ENCODE measurements around the gene GAA.

DNA sequence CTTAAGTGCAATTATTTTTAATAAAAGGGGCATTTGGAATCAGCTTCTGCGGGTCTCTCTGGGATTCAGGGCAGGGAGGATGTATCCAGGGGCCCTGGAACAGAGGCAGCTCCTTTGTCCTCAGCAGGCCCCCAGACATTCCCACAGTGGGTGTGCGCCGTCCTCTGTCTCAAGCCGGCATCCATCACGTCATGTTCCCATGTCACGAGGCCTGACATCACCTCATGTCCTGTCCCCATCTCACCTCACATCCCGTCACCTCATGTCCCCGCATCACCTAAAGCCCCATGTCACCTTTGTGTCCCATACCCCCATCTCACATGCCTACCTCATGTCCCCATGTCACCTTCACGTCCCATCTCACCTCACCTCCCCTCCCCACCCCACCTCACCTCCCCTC is 18.5 kb downstream of the GAA start:
- TF ChIP-seq, protein P1, sequence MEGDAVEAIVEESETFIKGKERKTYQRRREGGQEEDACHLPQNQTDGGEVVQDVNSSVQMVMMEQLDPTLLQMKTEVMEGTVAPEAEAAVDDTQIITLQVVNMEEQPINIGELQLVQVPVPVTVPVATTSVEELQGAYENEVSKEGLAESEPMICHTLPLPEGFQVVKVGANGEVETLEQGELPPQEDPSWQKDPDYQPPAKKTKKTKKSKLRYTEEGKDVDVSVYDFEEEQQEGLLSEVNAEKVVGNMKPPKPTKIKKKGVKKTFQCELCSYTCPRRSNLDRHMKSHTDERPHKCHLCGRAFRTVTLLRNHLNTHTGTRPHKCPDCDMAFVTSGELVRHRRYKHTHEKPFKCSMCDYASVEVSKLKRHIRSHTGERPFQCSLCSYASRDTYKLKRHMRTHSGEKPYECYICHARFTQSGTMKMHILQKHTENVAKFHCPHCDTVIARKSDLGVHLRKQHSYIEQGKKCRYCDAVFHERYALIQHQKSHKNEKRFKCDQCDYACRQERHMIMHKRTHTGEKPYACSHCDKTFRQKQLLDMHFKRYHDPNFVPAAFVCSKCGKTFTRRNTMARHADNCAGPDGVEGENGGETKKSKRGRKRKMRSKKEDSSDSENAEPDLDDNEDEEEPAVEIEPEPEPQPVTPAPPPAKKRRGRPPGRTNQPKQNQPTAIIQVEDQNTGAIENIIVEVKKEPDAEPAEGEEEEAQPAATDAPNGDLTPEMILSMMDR (IDR thresholded peaks at IDR 0.05), result no peak
- TF ChIP-seq POLR2A (IDR thresholded peaks at IDR 0.05), result no peak
